Islet of Langerhans (tissue), 1 donor: ENCODE data around the gene TMEM54.

ENCODE experiments used
- FAIRE-seq: peaks from one replicate; lab custom pipeline; 2011; peaks lifted over from hg19 to GRCh38; lab: Jason Lieb, UNC

Gene TMEM54

GRCh38 chr1:32881871-32882850, 19.0 kb downstream of the TMEM54 start:
- FAIRE-seq: no peak

- FAIRE-seq: no peak
These were observed 19.9 kb downstream of the TMEM54 start for GRCh38 chr1:32881291-32881690.

GRCh38 chr1:32878637-32879041, 22.6 kb downstream of the TMEM54 start:
- no peak for FAIRE-seq

- no peak for FAIRE-seq
These were observed 23.0 kb downstream of the TMEM54 start for GRCh38 chr1:32878183-32878582.

GRCh38 chr1:32877211-32878110, 23.7 kb downstream of the TMEM54 start:
- no peak for FAIRE-seq

GRCh38 chr1:32876341-32877210, 24.6 kb downstream of the TMEM54 start:
- FAIRE-seq: no peak

GRCh38 chr1:32874860-32875752, 26.1 kb downstream of the TMEM54 start:
- no peak for FAIRE-seq

GRCh38 chr1:32873484-32873883, 27.7 kb downstream of the TMEM54 start:
- FAIRE-seq: no peak

- FAIRE-seq: no peak
These were observed 29.1 kb downstream of the TMEM54 start for GRCh38 chr1:32872192-32872460.

- FAIRE-seq: no peak
These were observed 29.6 kb downstream of the TMEM54 start for GRCh38 chr1:32871364-32872191.

- FAIRE-seq: no peak
These were observed 30.4 kb downstream of the TMEM54 start, which contains the start of gene FNDC5 for GRCh38 chr1:32870615-32871363. FNDC5 (minus strand) TSS chr1:32870912.

GRCh38 chr1:32869923-32870614, 31.1 kb downstream of the TMEM54 start:
- no peak for FAIRE-seq

- no peak for FAIRE-seq
These were observed 32.3 kb downstream of the TMEM54 start for GRCh38 chr1:32868806-32869455.

GRCh38 chr1:32868085-32868484, 33.1 kb downstream of the TMEM54 start:
- FAIRE-seq: no peak

- FAIRE-seq: no peak
These were observed 33.5 kb downstream of the TMEM54 start for GRCh38 chr1:32867671-32868070.

GRCh38 chr1:32867151-32867550, 34.0 kb downstream of the TMEM54 start:
- FAIRE-seq: no peak

- FAIRE-seq: no peak
These were observed 35.4 kb downstream of the TMEM54 start for GRCh38 chr1:32865639-32866405.
